ENCODE measurements around the gene AHNAK.

DNA sequence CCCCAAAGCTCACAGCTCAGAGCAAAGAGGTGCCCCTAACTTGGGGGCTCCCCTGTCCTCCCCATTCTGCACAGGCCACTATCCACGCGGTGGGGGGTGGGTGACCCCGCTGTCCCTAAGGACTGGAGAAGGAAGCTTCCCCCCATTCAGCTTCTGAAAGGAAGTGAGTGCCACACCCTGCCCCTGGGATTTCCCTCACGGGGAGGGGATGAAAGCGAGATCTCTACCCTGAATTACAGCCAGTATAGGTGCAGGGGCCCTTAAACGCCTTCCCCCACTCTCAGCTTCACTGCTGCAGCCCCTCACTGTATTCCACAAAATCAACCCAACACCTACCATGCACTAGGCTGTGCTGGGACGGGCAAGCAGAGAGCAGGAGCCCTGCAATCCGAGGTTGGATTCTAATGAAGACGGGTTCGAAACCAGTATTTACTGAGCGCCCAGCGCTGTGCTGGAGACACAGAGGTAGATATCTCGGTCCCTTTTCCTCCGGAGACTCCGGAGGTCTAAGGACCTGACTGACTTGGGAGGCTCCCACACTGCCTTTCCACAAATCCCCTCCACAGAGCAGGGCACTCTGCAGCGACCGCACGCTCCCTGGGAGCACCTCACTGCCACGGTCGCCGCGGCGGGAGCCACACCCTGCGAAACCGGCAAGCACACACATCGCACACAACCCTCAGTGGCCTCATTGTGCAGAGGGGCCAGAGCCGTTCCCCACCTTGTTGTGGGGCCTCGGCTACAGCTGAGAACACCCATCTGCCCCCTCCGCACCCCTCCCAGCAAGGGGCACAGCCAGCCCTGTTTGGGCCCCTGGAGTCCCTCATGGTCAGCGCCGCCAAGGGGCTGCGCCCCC, 1.8 kb downstream of the AHNAK start:
- TF ChIP-seq POLR2AphosphoS5 (IDR thresholded peaks at IDR 0.05) = no peak
- TF ChIP-seq, protein P1, sequence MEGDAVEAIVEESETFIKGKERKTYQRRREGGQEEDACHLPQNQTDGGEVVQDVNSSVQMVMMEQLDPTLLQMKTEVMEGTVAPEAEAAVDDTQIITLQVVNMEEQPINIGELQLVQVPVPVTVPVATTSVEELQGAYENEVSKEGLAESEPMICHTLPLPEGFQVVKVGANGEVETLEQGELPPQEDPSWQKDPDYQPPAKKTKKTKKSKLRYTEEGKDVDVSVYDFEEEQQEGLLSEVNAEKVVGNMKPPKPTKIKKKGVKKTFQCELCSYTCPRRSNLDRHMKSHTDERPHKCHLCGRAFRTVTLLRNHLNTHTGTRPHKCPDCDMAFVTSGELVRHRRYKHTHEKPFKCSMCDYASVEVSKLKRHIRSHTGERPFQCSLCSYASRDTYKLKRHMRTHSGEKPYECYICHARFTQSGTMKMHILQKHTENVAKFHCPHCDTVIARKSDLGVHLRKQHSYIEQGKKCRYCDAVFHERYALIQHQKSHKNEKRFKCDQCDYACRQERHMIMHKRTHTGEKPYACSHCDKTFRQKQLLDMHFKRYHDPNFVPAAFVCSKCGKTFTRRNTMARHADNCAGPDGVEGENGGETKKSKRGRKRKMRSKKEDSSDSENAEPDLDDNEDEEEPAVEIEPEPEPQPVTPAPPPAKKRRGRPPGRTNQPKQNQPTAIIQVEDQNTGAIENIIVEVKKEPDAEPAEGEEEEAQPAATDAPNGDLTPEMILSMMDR (IDR thresholded peaks at IDR 0.05) = no peak
- TF ChIP-seq POLR2A (IDR thresholded peaks at IDR 0.05) = no peak

Measured in stomach (tissue), 4 donors.